Coronary artery (tissue), 2 donors: ENCODE data around the gene NOP9.

Experiments
- DNase-seq: peaks from one replicate; pipeline ENCODE4 v3.0.0-alpha.2; 2017; ENCODE audit warnings: low spot score
- H3K27ac ChIP-seq, 2 donors: fragments of 200-600 bp; sonication (generic); one replicate each; pipeline ENCODE4 v1.5.1; 2016 to 2019
- H3K4me3 ChIP-seq: fragments of 200-600 bp; sonication (generic); 2 replicates; pipeline ENCODE4 v1.5.1; 2016; ENCODE audit warnings: mild to moderate bottlenecking, moderate library complexity
- CTCF ChIP-seq: fragments of 200-600 bp; sonication (generic); IDR thresholded peaks from one replicate; pipeline ENCODE4 v1.5.1; 2019; ENCODE audit warnings: antibody characterized with exemption

NOP9 gene

GRCh38 chr14:24254630-24255392 is 44.8 kb upstream of the NOP9 start:
- DNase-seq: no peak
- no peak for TF ChIP-seq CTCF
- Histone ChIP-seq H3K4me3 (no peak overlapping the region), H3K27ac (no peak overlapping the region)

- no peak for TF ChIP-seq CTCF
- H3K27ac ChIP-seq: no peak overlapping the region
- DNase-seq: no peak
- H3K4me3 ChIP-seq: no peak overlapping the region
Observed at GRCh38 chr14:24255438-24255837, 44.2 kb upstream of the NOP9 start.

GRCh38 chr14:24255931-24256711 is 43.5 kb upstream of the NOP9 start:
- DNase-seq: no peak
- TF ChIP-seq CTCF: no peak
- no peak overlapping the region for H3K4me3 ChIP-seq
- no peak overlapping the region for H3K27ac ChIP-seq

GRCh38 chr14:24256960-24257359 is 42.7 kb upstream of the NOP9 start:
- DNase-seq: no peak
- TF ChIP-seq CTCF: no peak
- peak overlapping the region in 1 of 2 donors; percentile 28 for H3K27ac ChIP-seq

DNA sequence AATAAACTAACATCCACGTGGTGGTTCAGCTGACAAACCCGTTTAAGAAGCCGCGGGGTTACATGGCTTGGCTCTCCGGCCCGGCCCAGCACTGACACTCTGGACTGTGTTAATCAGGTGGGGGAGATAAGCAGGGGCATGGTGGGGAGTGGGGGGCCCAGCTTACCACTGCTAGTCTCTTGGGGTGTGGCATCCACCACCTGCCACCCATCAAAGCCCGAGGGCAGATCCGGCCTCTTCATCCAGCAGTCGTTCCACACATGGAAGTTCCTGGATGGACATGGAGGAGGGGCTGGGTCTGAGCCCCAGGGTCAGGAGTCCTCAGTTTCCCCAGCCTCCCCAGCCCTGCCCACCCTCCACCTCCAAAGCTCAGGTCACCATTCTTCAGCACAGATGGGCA is 41.5 kb upstream of the NOP9 start:
- no peak overlapping the region for H3K27ac ChIP-seq
- H3K4me3 ChIP-seq: no peak overlapping the region
- no peak for TF ChIP-seq CTCF
- no peak for DNase-seq

More at GRCh38 chr14:24256960-24257359, 42.7 kb upstream of the NOP9 start:
- H3K4me3 ChIP-seq: no peak overlapping the region

DNA sequence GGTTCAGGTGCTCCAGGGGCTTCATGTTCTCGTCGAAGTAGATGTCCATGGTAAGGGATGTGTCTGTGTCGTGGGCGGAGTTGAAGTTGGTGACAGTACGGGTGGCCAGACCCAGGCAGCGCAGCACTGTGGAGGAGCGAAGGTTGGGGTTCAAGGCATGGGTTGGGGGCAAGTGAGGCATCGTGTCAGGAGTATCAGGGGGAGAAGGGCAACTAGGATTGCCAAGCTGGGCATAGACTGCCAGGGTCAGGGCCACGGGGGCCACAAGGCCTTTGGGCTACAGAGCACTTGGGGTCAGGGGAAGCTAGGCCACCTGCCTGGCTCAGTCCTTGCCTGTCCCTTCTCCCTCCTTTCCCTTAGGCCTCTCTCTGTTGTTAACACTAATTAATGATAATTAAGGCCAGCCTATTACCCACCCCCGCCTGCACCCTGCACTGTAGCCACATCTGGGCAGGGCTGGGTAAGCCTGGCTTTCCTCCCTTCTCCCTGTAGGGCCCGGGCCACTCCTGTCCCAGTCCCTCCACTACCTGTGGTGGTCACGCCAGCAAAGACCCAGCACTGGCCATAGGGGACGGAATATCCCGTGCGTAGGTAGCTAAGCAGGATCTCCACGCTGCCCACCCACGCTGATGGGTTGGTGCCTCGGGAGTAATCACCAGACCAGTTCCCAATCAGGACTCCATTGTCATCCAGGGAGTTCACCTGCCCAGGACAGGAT is 40.9 kb upstream of the NOP9 start:
- no peak for DNase-seq
- no peak for TF ChIP-seq CTCF
- Histone ChIP-seq H3K4me3 (no peak overlapping the region), H3K27ac (peak overlapping the region in 1 of 2 donors; percentile 51)
